HL-60/S4 (cell line): ENCODE measurements around the gene TBC1D5.
"Not testable (repeated sequence)": the region's sequence is repeated elsewhere in the genome, so short reads cannot be mapped to it uniquely, and the experiment has no call there.

Source experiments
- in situ Hi-C: fragments of 300-500 bp; cut with MboI; formaldehyde crosslinking; loops from 2 replicates; pipeline ENCODE4 v1.14.3; 2022; ENCODE audit warnings: low sequenced_read_pairs

TBC1D5 gene

GRCh38 chr3:17372362-17373210 lies 369.8 kb downstream of the TBC1D5 start:
- in situ Hi-C loops: no loop called here

GRCh38 chr3:17369973-17370372 lies 372.5 kb downstream of the TBC1D5 start:
- in situ Hi-C loops: no loop called here

- in situ Hi-C loops: no loop called here
These were observed 375.3 kb downstream of the TBC1D5 start for GRCh38 chr3:17367171-17367570.

GRCh38 chr3:17360991-17361390 lies 381.4 kb downstream of the TBC1D5 start:
- in situ Hi-C loops: no loop called here

- in situ Hi-C loops: no loop called here
These were observed 382.5 kb downstream of the TBC1D5 start for GRCh38 chr3:17359911-17360310.

GRCh38 chr3:17357035-17357710 lies 385.3 kb downstream of the TBC1D5 start:
- in situ Hi-C loops: no loop called here

GRCh38 chr3:17356585-17356984 lies 385.8 kb downstream of the TBC1D5 start:
- in situ Hi-C loops: no loop called here

GRCh38 chr3:17355591-17355990 lies 386.8 kb downstream of the TBC1D5 start:
- in situ Hi-C loops: no loop called here

- in situ Hi-C loops: no loop called here
These were observed 388.1 kb downstream of the TBC1D5 start for GRCh38 chr3:17354341-17354740.

GRCh38 chr3:17352620-17353019 lies 389.8 kb downstream of the TBC1D5 start:
- in situ Hi-C loops: no loop called here

GRCh38 chr3:17351193-17351592 lies 391.2 kb downstream of the TBC1D5 start:
- in situ Hi-C loops: not testable (repeated sequence)

- in situ Hi-C loops: no loop called here
These were observed 393.3 kb downstream of the TBC1D5 start for GRCh38 chr3:17349093-17349492.

- in situ Hi-C loops: no loop called here
These were observed 400.3 kb downstream of the TBC1D5 start for GRCh38 chr3:17342119-17342518.

GRCh38 chr3:17340693-17341092 lies 401.7 kb downstream of the TBC1D5 start:
- in situ Hi-C loops: no loop called here

GRCh38 chr3:17340261-17340660 lies 402.2 kb downstream of the TBC1D5 start:
- in situ Hi-C loops: no loop called here

GRCh38 chr3:17339132-17339575 lies 403.3 kb downstream of the TBC1D5 start:
- in situ Hi-C loops: no loop called here

- in situ Hi-C loops: no loop called here
These were observed 406.1 kb downstream of the TBC1D5 start for GRCh38 chr3:17336291-17336690.

- in situ Hi-C loops: no loop called here
These were observed 408.5 kb downstream of the TBC1D5 start for GRCh38 chr3:17333893-17334292.

GRCh38 chr3:17333446-17333845 lies 409.0 kb downstream of the TBC1D5 start:
- in situ Hi-C loops: no loop called here

GRCh38 chr3:17330660-17331059 lies 411.8 kb downstream of the TBC1D5 start:
- in situ Hi-C loops: no loop called here

- in situ Hi-C loops: no loop called here
These were observed 412.5 kb downstream of the TBC1D5 start for GRCh38 chr3:17329927-17330326.

GRCh38 chr3:17322106-17322793 lies 420.2 kb downstream of the TBC1D5 start:
- in situ Hi-C loops: no loop called here
